Ishikawa (cell line): ENCODE data around the gene QPCTL.
A peak's percentile ranks its signal among the peaks of the same experiment; 100 is the strongest.

ENCODE experiments used
- CEBPB ChIP-seq: IDR thresholded peaks from 2 replicates; pipeline ENCODE4 v1.6.1; 2012
- CREB1 ChIP-seq: IDR thresholded peaks from 2 replicates; pipeline ENCODE4 v1.6.1; 2012; ENCODE audit warnings: low read depth
- EGR1 ChIP-seq: IDR thresholded peaks from 2 replicates; pipeline ENCODE4 v1.6.1; 2012
- EP300 ChIP-seq: IDR thresholded peaks from 2 replicates; pipeline ENCODE4 v1.6.1; 2012; ENCODE audit warnings: borderline replicate concordance
- FOXM1 ChIP-seq: IDR thresholded peaks from 2 replicates; pipeline ENCODE4 v1.6.1; 2012; ENCODE audit warnings: low read depth, borderline replicate concordance
- MAX ChIP-seq: IDR thresholded peaks from 2 replicates; pipeline ENCODE4 v1.6.1; 2012
- RAD21 ChIP-seq: IDR thresholded peaks from 2 replicates; pipeline ENCODE4 v1.6.1; 2012; ENCODE audit warnings: low read depth
- REST ChIP-seq: IDR thresholded peaks from 2 replicates; pipeline ENCODE4 v1.6.1; 2012; ENCODE audit warnings: low read depth, mild to moderate bottlenecking
- TAF1 ChIP-seq: IDR thresholded peaks from 2 replicates; pipeline ENCODE4 v1.6.1; 2012; ENCODE audit warnings: low read depth, mild to moderate bottlenecking
- USF1 ChIP-seq: IDR thresholded peaks from 2 replicates; pipeline ENCODE4 v1.6.1; 2012
- YY1 ChIP-seq: IDR thresholded peaks from 2 replicates; pipeline ENCODE4 v1.6.1; 2012; ENCODE audit warnings: low read depth
- ZBTB7A ChIP-seq: IDR thresholded peaks from 2 replicates; pipeline ENCODE4 v1.6.1; 2012; ENCODE audit warnings: low read depth

DNA sequence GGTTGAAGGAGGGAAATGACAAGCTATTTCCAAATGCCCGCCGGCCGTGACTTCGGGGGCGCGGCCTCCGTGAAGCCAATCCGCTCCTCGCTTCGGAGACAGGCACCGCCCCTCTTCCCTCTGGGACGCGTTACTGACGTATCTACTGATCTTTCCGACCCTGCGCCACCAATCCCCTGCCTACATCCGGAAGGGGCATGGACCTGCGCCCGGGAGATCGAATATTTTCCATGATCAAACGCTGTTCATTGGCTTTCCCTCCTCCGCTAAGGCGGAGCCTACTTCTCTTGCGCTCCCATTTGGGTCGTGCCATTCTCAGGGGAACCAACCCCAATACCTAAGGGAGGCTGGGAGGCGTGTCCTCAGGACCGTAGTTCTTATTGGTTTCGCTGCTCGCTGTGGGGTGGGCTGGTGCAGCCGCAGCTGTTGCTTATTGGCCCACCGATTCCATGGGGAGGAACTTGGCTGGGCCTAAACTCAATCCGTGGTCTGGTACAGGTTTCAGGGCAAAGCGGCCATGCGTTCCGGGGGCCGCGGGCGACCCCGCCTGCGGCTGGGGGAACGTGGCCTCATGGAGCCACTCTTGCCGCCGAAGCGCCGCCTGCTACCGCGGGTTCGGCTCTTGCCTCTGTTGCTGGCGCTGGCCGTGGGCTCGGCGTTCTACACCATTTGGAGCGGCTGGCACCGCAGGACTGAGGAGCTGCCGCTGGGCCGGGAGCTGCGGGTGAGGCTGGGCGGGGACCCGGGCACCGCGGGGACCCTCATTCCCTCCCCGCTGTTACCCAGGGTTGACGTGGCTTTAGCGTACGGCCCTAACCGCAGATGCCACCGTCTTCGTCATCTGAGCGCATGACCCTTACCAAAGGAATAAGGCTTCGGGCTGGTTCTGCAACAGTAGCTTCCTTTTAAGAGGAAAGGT lies at the start of gene QPCTL:
- TF ChIP-seq TAF1 (peak; percentile 56; the same call in 1 of the 2 replicates), RAD21 (no peak), REST (no peak), FOXM1 (no peak), CEBPB (no peak), YY1 (peak; percentile 70), MAX (peak; percentile 80), USF1 (no peak), CREB1 (peak; percentile 64; the same call in 1 of the 2 replicates), EGR1 (no peak), ZBTB7A (peak; percentile 87), EP300 (no peak; the same call in 1 of the 2 replicates)
